ENCODE data around the gene CREG2.
"Not testable (repeated sequence)": the region's sequence is repeated elsewhere in the genome, so short reads cannot be mapped to it uniquely, and the experiment has no call there.

Gene CREG2

GRCh38 chr2:101341901-101342624 is 45.2 kb downstream of the CREG2 start:
- DNase-seq: peak; percentile 39 to 94

DNA sequence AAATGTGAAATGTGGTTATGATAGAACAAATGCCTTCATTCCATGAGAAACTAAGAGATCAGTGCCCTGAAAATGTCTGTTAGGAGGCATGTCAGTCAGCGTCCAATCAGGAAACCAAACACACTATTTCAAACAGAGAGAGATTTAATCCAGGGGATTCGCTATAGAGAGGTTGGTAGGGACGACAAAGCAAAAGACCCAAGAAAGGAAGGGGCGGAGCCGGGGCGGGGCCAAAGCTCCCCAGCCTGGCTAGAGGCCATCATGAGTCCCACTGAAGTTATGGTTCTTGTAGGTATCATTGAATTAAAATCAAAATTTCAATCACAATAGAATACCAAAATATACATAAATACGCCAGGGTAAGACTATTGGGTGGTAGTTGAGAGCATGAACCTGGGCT is 45.9 kb downstream of the CREG2 start:
- DNase-seq: no peak

- DNase-seq: peak; percentile 46 to 55
Measured at GRCh38 chr2:101340141-101340551, 47.2 kb downstream of the CREG2 start.

GRCh38 chr2:101339266-101339880 is 47.9 kb downstream of the CREG2 start:
- no peak for DNase-seq

GRCh38 chr2:101337877-101338276 is 49.4 kb downstream of the CREG2 start:
- no peak for DNase-seq

GRCh38 chr2:101332885-101333766 is 54.2 kb downstream of the CREG2 start:
- DNase-seq: no peak

DNA sequence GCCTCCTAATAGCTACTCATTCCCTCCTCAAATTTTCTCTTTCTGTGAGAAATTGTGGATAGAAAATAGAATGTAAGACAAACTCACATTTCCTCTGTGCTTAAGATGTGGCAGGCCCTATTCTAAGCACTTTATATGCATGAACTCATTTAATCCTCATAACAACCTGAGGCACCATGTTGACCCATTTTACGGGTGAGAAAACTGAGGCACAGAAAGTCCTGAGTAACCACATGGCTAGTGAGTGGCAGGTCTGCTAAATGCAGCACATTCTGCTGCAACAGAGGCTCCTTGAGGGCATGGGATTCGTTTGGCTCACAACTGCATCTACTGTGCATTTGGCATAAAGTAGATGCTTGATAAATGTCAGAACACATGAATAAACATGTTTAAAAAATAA is 56.1 kb downstream of the CREG2 start:
- DNase-seq: no peak

DNA sequence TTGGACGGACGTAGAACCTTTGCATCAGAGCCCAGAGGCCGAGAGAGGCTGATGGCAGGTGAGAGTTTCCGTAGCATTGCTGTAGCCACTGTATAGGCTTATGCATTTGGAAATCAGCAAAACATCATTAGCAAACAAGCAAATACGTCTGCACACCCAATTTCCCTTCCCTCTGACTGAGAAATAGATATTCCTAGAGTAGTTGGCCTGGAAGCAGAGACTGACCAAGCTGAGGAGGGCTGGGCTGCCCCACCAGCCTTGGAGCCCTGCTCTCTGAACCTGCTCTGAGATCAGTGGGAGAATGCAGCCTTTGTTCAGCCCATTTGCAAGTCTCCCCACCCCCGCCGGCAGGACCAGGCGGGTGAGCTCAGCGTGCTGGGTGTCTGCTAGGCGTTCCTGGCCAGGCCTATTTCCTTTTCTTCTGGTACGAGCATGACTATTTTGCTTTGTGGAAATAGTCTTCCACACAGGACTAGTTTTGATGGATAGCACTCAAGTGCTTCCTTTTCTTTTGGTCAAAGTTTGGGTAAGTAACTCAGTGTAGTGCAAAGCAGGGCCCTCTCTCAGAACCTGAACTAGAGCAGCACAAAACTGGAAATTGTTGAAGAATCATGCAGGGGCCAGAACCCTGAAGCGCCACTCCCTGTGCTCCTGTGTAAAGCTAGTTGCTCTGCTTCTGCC is 56.9 kb downstream of the CREG2 start:
- peak; percentile 65 to 67 for DNase-seq

DNA sequence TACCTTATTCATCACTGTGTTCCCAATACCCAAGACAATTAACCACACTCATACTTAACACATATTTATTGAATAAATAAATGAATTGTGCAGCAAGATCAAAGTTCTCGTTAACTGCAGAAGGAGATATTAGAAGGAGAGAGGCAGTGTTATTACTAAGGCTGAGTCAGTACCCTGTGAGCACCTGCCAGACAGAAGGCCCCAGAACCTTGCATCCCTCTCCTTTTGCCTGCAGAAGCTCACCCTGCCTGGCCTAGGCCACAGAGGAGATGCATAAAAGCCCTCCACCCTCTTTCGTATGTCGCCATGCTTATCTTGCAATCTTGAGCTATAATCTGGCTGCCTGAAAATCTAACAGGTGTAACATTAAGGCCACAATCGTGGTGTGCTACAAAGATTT is 58.3 kb downstream of the CREG2 start:
- no peak for DNase-seq

DNA sequence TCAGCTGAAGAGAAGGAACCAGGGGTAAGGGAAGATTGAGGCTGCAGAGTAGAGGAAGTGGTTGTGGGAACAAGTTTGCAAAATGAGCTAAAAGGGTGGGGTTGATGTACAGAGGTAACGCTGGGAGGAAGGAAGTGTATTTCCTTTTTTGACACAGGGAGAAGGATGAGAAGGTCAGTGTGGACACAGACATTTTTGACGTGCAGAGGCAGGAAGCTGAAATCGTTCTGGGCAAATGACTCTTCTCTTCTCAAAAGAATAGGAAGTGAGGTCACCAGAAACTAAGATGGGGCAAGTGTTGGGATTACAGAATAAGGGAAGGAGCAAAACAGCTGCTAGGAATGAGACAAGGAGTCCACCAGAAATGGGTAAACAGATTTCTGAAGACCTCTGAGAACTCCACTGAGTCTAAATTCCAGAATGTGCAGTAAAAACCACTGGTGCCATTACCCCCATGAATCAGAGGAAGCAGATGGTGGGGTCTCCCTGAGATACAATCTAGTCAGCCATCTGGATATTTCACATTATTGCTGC is 58.8 kb downstream of the CREG2 start:
- DNase-seq: peak; percentile 95 to 97

GRCh38 chr2:101327863-101328394 is 59.4 kb downstream of the CREG2 start:
- DNase-seq: no peak

GRCh38 chr2:101325425-101325824 is 61.9 kb downstream of the CREG2 start:
- DNase-seq: no peak

GRCh38 chr2:101316568-101316967 is 70.7 kb downstream of the CREG2 start:
- DNase-seq: not testable (repeated sequence)

DNA sequence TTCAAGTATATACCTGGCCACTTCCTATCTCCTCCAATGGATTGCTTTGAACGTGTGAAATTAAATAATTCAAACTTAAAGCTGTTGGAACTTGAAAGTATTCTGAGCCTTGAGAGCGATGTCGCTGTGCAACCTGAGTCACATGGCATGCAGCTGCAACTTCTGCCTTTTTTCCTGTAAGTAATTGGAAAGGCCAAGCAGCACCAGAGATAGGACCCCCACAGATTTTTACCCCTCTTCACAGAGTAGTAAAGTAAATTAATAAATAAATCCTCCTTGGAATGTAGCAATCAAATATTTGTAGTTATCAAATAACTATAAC is 75.6 kb downstream of the CREG2 start:
- no peak for DNase-seq

DNA sequence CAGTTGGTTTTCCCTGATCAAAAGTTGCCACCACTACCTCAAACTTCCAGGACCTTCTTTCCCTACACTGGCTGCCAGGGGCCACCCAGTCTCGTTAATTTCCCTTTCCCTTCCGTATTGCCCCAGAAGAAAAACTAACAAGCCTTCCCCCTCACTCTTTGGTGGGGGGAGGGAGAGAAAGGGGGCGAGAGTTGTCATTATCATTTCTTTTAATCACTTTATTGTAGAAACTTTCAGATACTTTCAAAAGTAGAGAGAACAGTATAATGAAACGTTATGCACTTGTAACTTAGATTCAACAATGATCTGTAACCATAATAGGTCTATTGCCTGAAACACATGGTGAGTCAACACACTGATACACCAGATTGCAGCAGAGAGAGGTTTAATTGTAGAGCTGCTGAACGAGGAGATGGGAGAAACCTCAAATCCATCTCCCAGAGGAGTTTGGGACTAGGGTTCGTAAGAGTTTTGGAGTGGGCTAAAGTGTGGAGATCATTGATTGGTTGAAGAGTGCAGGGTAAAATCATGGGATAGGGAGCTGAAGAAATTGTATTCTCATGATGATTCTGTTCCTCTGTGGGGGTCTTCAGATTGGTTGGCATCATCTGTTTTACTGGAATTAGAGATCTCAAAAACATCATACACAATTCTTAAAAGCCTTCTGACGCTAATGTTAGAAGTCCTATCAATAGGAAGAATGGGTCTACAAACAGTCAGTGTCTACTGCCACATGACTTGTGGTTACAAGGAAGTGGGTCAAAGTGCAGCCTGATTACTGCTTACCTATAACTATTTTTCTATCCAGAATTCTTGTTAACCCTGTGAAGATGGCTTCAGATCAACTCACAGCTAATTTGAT is 76.2 kb downstream of the CREG2 start:
- no peak for DNase-seq

GRCh38 chr2:101310090-101310833 is 77.0 kb downstream of the CREG2 start:
- no peak for DNase-seq

DNA sequence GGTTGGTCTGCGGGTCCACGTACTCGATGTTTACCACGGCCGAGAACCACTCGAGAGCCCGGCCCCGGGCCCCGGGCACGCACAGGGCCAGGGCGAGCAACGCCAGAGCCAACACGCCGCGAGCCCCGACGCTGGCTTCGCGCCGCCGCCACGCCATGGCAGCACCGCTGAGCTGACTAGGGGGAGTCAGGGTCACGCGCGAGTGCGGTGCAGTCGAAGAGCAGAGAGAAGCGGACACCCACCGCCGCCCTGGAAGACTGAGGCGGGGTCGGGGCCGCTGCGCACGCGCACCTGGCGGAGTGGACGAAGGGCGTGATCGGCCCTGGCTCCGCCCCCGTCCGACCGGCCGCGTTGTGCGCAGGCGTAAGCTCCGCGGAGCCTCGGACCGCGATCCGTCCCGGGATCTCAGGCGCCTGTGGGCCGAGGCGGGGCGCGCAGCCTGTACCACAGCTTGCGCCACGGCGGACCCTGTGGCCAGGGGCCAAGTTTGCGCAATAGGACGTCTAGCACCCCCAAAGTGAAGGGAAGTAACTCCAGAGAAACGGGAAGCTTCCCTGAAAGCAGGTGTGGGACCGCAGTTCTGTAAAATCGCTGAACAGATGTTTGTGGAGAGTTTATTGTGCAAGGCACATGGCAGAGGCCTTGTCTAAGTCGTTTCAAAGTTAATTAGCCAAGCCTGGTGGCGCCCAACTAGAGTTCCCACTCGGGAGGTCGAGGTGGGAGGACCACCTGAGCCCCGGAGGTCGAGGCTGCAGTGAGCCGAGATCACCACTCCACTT is 78.7 kb downstream of the CREG2 start, which contains the start of gene RNF149:
Gene RNF149 (minus strand): TSS at position 270 of the 779 bp plus-strand sequence. CDS start 113 bp downstream, at position 157.
- peak; percentile 90 to 96 for DNase-seq

- no peak for DNase-seq
Measured at GRCh38 chr2:101307950-101308431, 79.3 kb downstream of the CREG2 start.

DNA sequence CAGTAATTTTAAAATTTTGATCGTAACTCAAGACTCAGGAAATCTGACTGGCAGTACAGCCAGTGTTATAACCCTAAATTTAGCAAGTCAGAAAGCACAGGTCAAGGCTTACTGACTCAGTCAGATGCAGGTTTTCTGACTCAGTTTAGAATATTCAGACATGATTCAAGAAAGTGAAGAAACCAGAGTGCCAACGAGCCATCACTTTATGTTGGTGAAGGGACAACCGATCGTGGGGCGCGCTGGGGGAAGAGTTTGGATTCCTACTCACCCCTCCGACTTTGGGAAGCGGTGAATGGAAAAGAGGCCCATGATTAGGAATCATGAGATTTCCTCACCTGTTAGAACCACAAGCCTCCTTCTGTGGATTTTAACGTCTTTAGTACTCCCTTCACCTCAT is 79.8 kb downstream of the CREG2 start:
- peak in 1 of 2 donors; percentile 31 for DNase-seq

GRCh38 chr2:101306410-101306809 is 80.9 kb downstream of the CREG2 start:
- DNase-seq: peak in 1 of 2 donors; percentile 40

All from inflammatory macrophage treated with lipopolysaccharide for 1 hour (primary cell).